GM23248 (cell line): ENCODE results near the gene TBC1D2B.

ENCODE experiments used
- EZH2 ChIP-seq: fragments of 200-600 bp; sonication (generic); IDR thresholded peaks from 2 replicates; pipeline ENCODE4 v1.6.1; 2018; ENCODE audit warnings: antibody characterized with exemption, mild to moderate bottlenecking; ENCODE audit not compliant: insufficient read depth, poor library complexity, severe bottlenecking
- EZH2phosphoT487 ChIP-seq: fragments of 200-600 bp; sonication (generic); IDR thresholded peaks from 2 replicates; pipeline ENCODE4 v1.6.1; 2018; ENCODE audit warnings: antibody characterized with exemption, moderate library complexity, mild to moderate bottlenecking, low read depth; ENCODE audit not compliant: insufficient read depth

DNA sequence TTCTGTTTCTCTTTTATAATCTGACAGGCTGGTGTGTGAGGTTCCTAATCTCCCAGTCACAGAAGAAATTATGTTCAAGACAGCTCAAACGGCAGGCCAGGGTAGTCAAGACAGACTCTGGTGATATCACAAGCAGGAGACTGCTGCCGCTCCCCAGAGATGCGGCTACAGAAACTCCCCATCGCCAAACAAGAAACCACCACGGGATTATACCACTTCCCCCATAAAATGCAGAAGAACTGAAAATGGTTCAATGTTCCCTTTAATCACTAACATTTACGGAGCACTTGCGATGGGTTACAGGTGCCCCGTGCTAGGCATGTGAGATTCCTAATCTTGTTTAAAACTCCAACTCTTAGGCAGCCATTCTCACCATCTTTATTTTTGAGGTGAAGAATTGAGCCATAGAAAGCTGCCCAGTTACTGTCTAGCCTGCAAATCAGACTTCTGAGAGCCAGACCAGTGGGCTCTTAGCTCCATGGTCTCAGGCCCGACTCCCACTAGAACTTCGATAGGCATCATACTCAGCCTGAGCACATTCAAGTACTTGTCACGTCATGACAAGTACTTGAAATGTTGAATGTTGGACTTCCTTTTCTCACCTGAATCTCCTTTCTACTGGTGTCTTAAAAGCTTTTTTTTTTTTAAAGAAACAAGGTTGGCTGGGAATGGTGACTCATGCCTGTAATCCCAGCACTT is 58.4 kb downstream of the TBC1D2B start:
- TF ChIP-seq EZH2, result no peak
- no peak for TF ChIP-seq EZH2phosphoT487
